ENCODE measurements around the gene FYCO1. TPM values are rescaled to one million over a fixed set of nuclear protein-coding genes. Genes with fewer than 3 reads are reported as not detected.
"Not testable (repeated sequence)": the region's sequence is repeated elsewhere in the genome, so short reads cannot be mapped to it uniquely, and the experiment has no call there.

Gene FYCO1
- polyA plus RNA-seq, 3 donors: 18.1 to 19.1 (median 18.9) TPM

GRCh38 chr3:46013316-46014094 is 17.9 kb upstream of the FYCO1 start:
- no peak for DNase-seq

GRCh38 chr3:46012246-46012645 is 16.6 kb upstream of the FYCO1 start:
- DNase-seq: no peak

DNA sequence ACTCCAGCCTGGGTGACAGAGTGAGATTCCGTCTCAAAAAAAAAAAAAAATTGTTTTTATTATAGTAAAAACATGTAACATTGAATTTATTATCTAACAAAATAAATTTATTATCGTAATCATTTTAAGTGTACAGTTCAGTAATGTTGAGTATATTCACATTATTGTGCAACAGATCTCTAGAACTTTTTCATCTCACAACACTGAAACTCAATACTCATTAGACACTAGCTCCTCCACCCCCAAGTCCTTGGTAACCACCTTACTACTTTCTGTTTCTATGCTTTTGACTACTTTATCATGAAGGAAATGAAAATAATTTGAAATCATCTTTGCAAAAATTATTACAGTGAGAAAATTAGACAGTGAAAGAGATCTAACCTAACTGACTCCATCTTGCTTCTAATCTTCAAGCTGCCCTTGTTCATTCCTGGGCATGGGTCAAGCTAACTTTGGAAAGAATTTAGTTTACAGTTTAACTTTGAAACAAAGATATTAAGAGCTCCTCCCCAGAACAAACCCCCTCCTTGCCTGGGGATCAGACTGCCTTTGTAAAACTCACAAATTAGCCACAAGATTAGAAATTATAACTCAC is 15.0 kb upstream of the FYCO1 start:
- no peak for DNase-seq

DNA sequence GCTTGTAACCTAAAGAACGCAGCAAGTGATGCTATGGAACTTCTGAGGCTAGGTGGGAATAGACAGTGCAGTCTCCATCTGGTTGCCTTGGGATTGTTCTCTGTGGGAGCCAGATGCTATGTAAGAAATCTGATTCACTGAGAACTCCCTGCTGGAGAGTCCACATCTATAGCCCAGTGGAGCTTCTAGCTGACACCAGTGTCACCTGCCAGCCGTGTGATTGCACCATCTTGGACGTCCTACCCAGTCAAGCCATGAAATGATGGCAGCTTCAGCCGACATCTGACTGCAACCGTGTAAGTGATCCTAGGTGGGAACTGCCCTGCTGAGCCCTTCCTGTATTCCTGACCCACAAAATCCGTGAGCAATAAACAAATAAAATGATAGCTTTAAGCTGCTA is 12.4 kb upstream of the FYCO1 start:
- no peak for DNase-seq

GRCh38 chr3:46007280-46007679 is 11.7 kb upstream of the FYCO1 start:
- no peak for DNase-seq

DNA sequence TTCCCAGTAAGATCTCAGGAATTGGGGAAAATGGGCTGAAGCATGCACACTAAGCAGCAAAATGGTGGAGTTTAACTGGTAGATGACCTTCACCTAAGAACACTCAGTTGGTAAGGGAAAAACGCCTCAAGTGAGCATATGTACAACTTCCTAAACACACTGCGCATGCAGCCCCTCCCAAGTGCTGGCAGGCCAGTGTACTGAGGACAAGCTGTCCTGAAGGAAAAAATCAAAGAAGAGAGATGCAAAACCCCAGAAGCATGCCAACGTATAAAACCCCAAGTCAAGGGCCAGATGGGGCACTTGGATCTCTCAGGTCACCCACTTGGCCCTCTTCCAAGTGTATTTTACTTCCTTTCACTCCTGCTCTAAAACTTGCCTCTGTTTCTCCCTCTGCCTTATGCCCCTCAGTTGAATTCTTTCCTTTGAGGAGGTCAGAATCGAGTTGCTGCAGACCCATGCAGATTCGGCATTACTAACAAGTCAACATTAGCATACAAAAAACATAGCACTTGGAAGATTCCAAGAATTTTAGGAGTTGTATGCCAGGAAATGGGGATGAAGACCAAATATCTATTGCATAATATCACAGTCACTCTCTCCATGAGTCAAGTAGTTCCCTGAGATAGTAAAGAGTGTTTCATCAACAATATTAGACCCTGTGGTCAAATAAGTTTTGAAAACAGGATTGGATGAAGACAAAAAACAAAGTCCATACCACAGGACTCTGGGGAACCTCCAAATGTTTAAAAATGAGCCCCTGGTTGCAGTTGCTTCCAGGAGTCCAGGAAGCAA is 10.8 kb upstream of the FYCO1 start:
- DNase-seq: no peak

GRCh38 chr3:46003706-46004105 is 8.1 kb upstream of the FYCO1 start:
- DNase-seq: not testable (repeated sequence)

- DNase-seq: no peak
These were observed 5.6 kb upstream of the FYCO1 start for GRCh38 chr3:46001178-46001577.

DNA sequence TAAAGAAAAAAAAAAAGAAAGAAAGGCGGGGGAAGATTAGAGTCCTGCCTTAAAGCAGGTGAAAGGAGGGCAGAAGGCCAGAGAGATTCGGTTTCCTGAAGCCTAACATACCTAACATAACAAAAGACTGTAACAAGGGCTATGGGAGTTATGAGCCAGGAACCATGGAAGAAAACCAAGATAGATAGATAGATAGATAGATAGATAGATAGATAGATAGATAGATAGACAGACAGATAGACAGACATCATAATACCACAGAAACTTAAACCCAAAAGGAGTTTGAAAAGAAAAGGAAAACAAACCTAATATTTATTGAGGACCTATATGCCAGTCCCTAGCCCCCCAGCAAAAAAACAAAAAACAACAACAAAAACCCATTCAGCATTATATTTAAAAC is 2.3 kb upstream of the FYCO1 start:
- no peak for DNase-seq

DNA sequence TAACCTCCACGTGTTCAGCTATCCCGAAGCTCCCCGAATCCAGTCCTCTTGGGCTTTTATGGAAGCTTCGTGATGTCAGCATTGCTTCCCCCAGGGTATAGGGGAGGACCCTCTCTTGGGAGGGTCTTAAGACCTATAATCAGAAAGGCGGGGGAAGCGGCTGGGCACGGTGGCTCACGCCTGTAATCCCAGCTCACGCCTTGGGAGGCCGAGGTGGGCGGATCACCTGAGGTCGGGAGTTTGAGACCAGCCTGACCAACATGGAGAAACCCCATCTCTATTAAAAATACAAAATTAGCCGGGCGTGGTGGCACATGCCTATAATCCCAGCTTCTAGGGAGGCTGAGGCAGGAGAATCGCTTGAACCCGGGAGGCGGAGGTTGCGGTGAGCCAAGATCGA is 1.9 kb upstream of the FYCO1 start:
- not testable (repeated sequence) for DNase-seq

GRCh38 chr3:45994419-45995235 is 997 bp downstream of the FYCO1 start:
- DNase-seq: no peak

GRCh38 chr3:45993421-45994027 is 2.1 kb downstream of the FYCO1 start:
- DNase-seq: no peak

- no peak for DNase-seq
These were observed 2.8 kb downstream of the FYCO1 start for GRCh38 chr3:45992821-45993221.

- no peak for DNase-seq
These were observed 3.4 kb downstream of the FYCO1 start for GRCh38 chr3:45992133-45992729.

DNA sequence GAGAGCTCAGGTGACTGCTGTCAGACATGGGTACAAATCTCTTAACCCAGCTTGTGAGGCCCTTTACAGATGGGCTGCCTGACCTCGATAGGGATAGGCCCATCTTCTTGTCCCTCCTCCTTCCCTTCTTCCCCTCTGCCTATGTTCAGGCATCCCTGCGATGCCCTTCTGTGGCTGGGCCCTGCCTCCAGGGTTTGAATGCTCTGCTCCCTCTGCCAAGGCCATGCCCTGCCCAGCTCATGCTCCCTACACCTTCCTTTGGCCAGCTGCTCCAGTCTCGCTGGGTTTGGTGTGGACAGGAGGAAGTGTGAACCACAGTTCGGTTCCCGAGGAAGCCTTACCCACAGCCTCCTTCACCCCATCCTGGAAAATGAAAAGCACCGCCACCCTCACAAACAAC is 4.3 kb downstream of the FYCO1 start:
- no peak for DNase-seq

GRCh38 chr3:45990181-45990580 is 5.4 kb downstream of the FYCO1 start:
- DNase-seq: no peak

DNA sequence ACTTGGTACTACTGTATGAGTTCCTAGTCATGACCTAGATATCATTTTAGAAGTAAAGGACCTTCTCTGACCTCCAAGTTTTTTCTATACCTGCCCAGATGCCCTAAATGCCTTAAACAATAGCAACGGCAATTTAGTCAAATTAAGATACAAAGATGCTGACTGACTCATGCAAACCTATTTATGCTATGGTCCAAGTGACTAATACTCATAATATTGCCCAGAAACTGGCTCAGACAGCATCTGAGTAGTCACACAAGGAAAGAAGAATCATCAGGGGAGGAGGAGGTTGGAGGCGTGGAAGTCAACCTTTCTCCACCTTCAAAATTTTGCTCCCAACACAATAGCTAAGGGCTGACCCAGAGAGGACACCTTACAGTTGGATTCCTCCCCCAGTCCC is 6.8 kb downstream of the FYCO1 start:
- no peak for DNase-seq

- no peak for DNase-seq
These were observed 7.3 kb downstream of the FYCO1 start for GRCh38 chr3:45988362-45988761.

GRCh38 chr3:45987368-45988291 is 8.0 kb downstream of the FYCO1 start:
- no peak for DNase-seq
